G401 (cell line): ENCODE measurements around the gene DNAJB1. TPM values are rescaled to one million over a fixed set of nuclear protein-coding genes. Genes with fewer than 3 reads are reported as not detected.

ENCODE experiments used
- total RNA-seq: library from RNA; depleted of rRNA; stranded (reverse); fragments of >200 nt; shearing (Covaris generic); gene quantifications from 2 replicates; pipeline ENCODE4 v1.2.3, GENCODE V29; 2014; rRNA removed

The DNAJB1 gene
- total RNA-seq, 1 experiment from 2014 or later: 117 TPM

Other genes starting within 250 kb of the DNAJB1 start
- 25.3 and 28.1 TPM in 2 replicates for gene ADGRE5, start 137.0 kb downstream of the DNAJB1 start, total RNA-seq
- gene DDX39A, start 99.1 kb downstream of the DNAJB1 start, total RNA-seq: 181 and 204 TPM in 2 replicates
- gene PKN1, start 85.1 kb downstream of the DNAJB1 start, total RNA-seq: 94.8 and 98.6 TPM in 2 replicates
- 1.5 TPM in 1 of 2 replicates, not detected in the other for gene PTGER1, start 43.0 kb downstream of the DNAJB1 start, total RNA-seq
- 367 and 404 TPM in 2 replicates for gene GIPC1, start 22.3 kb downstream of the DNAJB1 start, total RNA-seq
- 166 and 226 TPM in 2 replicates for gene TECR, start 11.2 kb upstream of the DNAJB1 start, total RNA-seq
- 287 and 394 TPM in 2 replicates for gene NDUFB7, start 53.7 kb upstream of the DNAJB1 start, total RNA-seq
- gene CLEC17A, start 64.7 kb upstream of the DNAJB1 start, total RNA-seq: not detected in 2 replicates
- gene ADGRE3, start 156.4 kb upstream of the DNAJB1 start, total RNA-seq: not detected in 2 replicates
- 8.8 and 9.8 TPM in 2 replicates for gene ZNF333, start 171.7 kb upstream of the DNAJB1 start, total RNA-seq